AG09319 (cell line): ENCODE measurements around the gene NMT2.

ENCODE experiments used
- DNase-seq: peaks from one replicate; pipeline ENCODE4 v3.0.0-alpha.2; 2010; ENCODE audit warnings: low read depth; ENCODE audit errors: extremely low read depth
- TF ChIP-seq, protein P1 (sequence below): IDR thresholded peaks from 2 replicates; pipeline ENCODE4 v1.5.1; 2011; ENCODE audit warnings: low read depth, mild to moderate bottlenecking, inconsistent platforms, low read length, moderate library complexity

Gene NMT2

GRCh38 chr10:15091418-15091817 lies 77.1 kb downstream of the NMT2 start:
- no peak for DNase-seq
- TF ChIP-seq, protein P1, sequence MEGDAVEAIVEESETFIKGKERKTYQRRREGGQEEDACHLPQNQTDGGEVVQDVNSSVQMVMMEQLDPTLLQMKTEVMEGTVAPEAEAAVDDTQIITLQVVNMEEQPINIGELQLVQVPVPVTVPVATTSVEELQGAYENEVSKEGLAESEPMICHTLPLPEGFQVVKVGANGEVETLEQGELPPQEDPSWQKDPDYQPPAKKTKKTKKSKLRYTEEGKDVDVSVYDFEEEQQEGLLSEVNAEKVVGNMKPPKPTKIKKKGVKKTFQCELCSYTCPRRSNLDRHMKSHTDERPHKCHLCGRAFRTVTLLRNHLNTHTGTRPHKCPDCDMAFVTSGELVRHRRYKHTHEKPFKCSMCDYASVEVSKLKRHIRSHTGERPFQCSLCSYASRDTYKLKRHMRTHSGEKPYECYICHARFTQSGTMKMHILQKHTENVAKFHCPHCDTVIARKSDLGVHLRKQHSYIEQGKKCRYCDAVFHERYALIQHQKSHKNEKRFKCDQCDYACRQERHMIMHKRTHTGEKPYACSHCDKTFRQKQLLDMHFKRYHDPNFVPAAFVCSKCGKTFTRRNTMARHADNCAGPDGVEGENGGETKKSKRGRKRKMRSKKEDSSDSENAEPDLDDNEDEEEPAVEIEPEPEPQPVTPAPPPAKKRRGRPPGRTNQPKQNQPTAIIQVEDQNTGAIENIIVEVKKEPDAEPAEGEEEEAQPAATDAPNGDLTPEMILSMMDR = no peak

DNA sequence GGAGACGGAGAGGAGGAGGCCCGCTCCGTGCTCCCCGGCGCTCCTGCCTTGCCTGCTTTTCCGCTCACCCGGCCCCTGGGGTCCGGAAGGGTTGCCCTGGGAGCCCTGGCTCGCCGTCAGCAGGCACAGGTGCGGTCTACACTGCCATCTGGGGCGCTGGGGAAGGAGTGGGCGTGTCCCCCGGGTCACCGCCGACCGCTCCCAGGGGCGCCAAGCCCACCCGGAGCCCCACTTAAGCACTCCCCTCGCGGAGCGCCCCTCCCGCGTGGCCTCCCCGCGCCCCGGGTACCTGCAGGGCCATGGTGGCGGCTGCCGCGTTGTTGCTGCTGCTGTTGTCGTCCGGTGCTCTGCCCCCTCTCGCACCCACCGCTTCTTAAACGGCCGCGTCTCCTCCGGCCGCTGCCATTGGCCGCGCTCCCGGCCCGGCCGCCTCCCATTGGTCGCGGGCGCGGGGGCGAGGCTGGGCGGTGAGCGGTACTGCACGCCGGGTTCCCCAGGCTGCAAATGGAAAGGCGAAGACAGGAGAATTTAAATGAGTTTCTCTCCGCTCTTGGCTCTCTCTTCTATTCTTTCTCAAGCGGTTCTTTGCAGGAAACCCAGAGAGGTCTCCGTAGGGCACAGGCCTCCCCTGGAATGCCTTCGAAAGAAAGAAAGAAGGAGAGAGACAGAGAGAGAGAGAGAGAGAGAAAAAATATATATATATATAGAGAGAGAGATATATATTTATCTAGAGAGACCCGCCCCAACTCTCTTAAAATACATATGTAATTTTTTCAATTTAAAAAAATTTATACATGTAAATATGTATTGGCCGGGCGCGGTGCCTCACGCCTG lies 79.8 kb downstream of the NMT2 start, which contains the start of gene ACBD7:
ACBD7 (minus strand) TSS at position 349 of the 834 bp plus-strand sequence; CDS start at position 301, 48 bp downstream.
- TF ChIP-seq, protein P1 = no peak; the same call in 1 of the 2 replicates

GRCh38 chr10:15084502-15084922 lies 84.0 kb downstream of the NMT2 start:
- peak; percentile 91 for DNase-seq
- TF ChIP-seq, protein P1 = peak; percentile 3; the same call in 1 of the 2 replicates

More for the DNA sequence above, 79.8 kb downstream of the NMT2 start, which contains the start of gene ACBD7:
- no peak for DNase-seq

GRCh38 chr10:15083674-15084501 lies 84.6 kb downstream of the NMT2 start:
- DNase-seq = no peak
- TF ChIP-seq, protein P1 = peak; percentile 25; the same call in 1 of the 2 replicates

GRCh38 chr10:15075421-15075820 lies 93.1 kb downstream of the NMT2 start:
- no peak for DNase-seq
- TF ChIP-seq, protein P1 = no peak

GRCh38 chr10:15072358-15072757 lies 96.1 kb downstream of the NMT2 start:
- DNase-seq = no peak
- TF ChIP-seq, protein P1 = no peak

DNA sequence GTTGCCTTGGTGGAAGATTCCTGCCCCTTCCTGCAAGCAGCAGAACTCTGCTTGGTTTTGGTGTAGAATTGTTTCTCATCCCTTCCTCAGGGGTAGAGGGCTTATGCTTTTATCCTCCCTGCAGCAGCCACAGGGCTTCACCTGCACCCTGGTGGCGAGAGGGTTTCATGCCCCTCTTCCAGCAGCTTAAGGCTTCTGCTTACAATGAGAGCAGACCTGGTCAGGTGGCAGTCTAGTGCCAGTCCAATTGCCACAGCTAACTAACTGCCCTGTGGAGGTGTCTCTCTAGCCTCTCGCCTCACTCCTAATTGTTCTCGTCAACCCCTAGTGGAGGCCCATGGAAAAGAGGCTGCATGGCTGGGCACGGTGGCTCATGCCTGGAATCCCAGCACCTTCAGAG lies 99.3 kb downstream of the NMT2 start:
- no peak for DNase-seq
- TF ChIP-seq, protein P1 = no peak
